Measurements from ENCODE around the gene IGHMBP2.

Gene IGHMBP2

GRCh38 chr11:68910965-68911364 is 7.3 kb downstream of the IGHMBP2 start:
- TF ChIP-seq, protein P1, sequence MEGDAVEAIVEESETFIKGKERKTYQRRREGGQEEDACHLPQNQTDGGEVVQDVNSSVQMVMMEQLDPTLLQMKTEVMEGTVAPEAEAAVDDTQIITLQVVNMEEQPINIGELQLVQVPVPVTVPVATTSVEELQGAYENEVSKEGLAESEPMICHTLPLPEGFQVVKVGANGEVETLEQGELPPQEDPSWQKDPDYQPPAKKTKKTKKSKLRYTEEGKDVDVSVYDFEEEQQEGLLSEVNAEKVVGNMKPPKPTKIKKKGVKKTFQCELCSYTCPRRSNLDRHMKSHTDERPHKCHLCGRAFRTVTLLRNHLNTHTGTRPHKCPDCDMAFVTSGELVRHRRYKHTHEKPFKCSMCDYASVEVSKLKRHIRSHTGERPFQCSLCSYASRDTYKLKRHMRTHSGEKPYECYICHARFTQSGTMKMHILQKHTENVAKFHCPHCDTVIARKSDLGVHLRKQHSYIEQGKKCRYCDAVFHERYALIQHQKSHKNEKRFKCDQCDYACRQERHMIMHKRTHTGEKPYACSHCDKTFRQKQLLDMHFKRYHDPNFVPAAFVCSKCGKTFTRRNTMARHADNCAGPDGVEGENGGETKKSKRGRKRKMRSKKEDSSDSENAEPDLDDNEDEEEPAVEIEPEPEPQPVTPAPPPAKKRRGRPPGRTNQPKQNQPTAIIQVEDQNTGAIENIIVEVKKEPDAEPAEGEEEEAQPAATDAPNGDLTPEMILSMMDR (IDR thresholded peaks at IDR 0.05), result no peak

- TF ChIP-seq, protein P1 (IDR thresholded peaks at IDR 0.05), result no peak
These were observed 8.0 kb downstream of the IGHMBP2 start for GRCh38 chr11:68911731-68912130.

DNA sequence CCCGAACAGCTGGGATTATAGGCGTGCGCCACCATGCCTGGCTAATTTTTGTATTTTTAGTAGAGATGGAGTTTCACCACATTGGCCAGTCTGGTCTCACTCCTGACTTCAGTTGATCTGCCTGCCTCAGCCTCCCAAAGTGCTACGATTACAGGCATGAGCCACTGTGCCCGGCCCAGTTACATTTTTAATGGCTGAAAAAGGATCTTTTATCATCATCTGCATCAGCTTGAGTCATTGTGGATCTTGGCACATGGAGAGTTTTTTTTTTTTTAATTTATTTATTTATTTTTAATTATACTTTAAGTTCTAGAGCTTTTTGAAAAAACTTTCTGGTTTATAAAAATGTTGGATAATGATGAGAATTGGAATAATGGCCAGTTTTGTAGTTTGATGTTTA is 8.6 kb downstream of the IGHMBP2 start:
- TF ChIP-seq, protein P1 (IDR thresholded peaks at IDR 0.05), result no peak

DNA sequence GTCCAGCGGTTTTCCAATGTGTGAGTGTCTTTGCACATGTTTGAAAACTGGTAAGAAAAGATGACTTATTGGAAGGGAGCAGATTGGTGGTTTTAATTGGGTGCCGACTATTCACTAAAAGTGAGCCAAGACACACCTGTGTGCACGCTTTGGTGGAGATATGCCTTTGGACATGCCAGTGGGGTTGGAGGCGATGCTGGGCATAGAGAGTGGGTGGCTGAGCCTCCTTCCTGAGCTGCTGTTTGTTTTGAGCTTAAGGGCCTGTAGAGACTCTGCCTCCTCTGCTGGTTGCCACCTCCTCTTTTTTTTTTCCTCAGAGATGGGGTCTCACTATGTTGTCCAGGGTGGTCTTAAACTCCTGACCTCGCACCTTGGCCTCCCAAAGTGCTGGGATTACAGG is 9.5 kb downstream of the IGHMBP2 start:
- TF ChIP-seq, protein P1 (IDR thresholded peaks at IDR 0.05), result no peak

- TF ChIP-seq, protein P1 (IDR thresholded peaks at IDR 0.05), result no peak
These were observed 11.1 kb downstream of the IGHMBP2 start for GRCh38 chr11:68914761-68915160.

DNA sequence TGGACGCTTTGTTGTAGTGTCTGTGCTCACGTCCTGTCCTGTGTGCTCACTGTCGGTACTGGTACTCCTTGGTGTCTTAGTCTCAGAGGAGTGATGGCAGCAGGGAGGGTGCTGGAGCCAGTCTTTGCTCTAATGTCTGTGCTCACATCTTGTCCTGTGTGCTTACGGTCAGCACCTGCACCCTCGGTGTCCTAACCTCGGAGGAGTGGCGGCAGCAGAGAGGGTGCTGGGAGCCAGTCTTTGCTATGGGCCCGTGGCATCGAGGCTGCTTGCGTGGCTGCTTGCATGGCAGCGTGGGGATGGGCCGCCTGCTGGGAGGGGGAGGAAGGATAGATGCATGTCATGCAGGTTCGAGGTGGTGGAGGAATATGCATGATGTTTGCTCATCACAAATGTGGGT is 12.7 kb downstream of the IGHMBP2 start:
- TF ChIP-seq, protein P1 (IDR thresholded peaks at IDR 0.05), result no peak

- TF ChIP-seq, protein P1 (IDR thresholded peaks at IDR 0.05), result no peak
These were observed 19.9 kb downstream of the IGHMBP2 start for GRCh38 chr11:68923614-68924013.
